Activated CD4-positive, alpha-beta T cell treated with anti-CD3 and anti-CD28 coated beads, Interleukin-2, amount 10 ng/mL, durations not matched to agents 7 days and 5 days (primary cell): ENCODE data around the gene CLCA2. TPM values are rescaled to one million over a fixed set of nuclear protein-coding genes. Genes with fewer than 3 reads are reported as not detected.
"Not testable (repeated sequence)": the region's sequence is repeated elsewhere in the genome, so short reads cannot be mapped to it uniquely, and the experiment has no call there.

ENCODE experiments used
- CTCF ChIA-PET: fragments of 350-600 bp; sonication (Branson Sonifier 250); formaldehyde crosslinking; loops from one replicate; lab custom pipeline; 2021; ENCODE audit warnings: antibody characterized with exemption; lab: Charles Lee
- POLR2A ChIA-PET: fragments of 350-600 bp; sonication (Branson Sonifier 250); formaldehyde crosslinking; loops from one replicate; lab custom pipeline; 2021; ENCODE audit warnings: antibody characterized with exemption; lab: Charles Lee
- DNase-seq: peaks from one replicate; pipeline ENCODE4 v3.0.0-alpha.2; 2020
- H3K27ac Mint-ChIP-seq: one replicate; pipeline ENCODE4 v1.8.0; 2021; ENCODE audit warnings: mild to moderate bottlenecking, moderate library complexity, mixed read lengths
- H3K27me3 Mint-ChIP-seq: one replicate; pipeline ENCODE4 v1.8.0; 2021; ENCODE audit warnings: mixed read lengths
- H3K36me3 Mint-ChIP-seq: one replicate; pipeline ENCODE4 v1.8.0; 2021; ENCODE audit warnings: low read depth, mixed read lengths
- H3K4me1 Mint-ChIP-seq: one replicate; pipeline ENCODE4 v1.8.0; 2021; ENCODE audit warnings: mixed read lengths
- H3K4me3 Mint-ChIP-seq: one replicate; pipeline ENCODE4 v1.8.0; 2021; ENCODE audit warnings: mild to moderate bottlenecking, moderate library complexity, mixed read lengths
- H3K9me3 Mint-ChIP-seq: one replicate; pipeline ENCODE4 v1.8.0; 2021; ENCODE audit warnings: mixed read lengths
- total RNA-seq, 2 experiments: library from RNA; stranded (reverse); gene quantifications; one replicate each; pipeline ENCODE4 v1.2.3, GENCODE V29; 2021

CLCA2 gene
- total RNA-seq, 2 experiments from 2014 or later: not detected

- H3K27ac Mint-ChIP-seq: no peak overlapping the region
- no peak for DNase-seq
- H3K4me3 Mint-ChIP-seq: no peak overlapping the region
- no peaks in the 10 kb centered on the region for H3K4me1 Mint-ChIP-seq
- ChIA-PET CTCF (no interaction called here), POLR2A (no interaction called here)
- no peaks in the 10 kb centered on the region for H3K36me3 Mint-ChIP-seq
- no peaks in the 10 kb centered on the region for H3K9me3 Mint-ChIP-seq
- H3K27me3 Mint-ChIP-seq: no peaks in the 10 kb centered on the region
Measured at GRCh38 chr1:86487131-86487810, 63.3 kb downstream of the CLCA2 start.

GRCh38 chr1:86487811-86488141 is 63.8 kb downstream of the CLCA2 start:
- H3K4me3 Mint-ChIP-seq: no peak overlapping the region
- H3K9me3 Mint-ChIP-seq: no peaks in the 10 kb centered on the region
- H3K27ac Mint-ChIP-seq: no peak overlapping the region
- peaks cover under 1% of the 10 kb centered on the region for H3K27me3 Mint-ChIP-seq
- no peak for DNase-seq
- no peaks in the 10 kb centered on the region for H3K36me3 Mint-ChIP-seq
- no peaks in the 10 kb centered on the region for H3K4me1 Mint-ChIP-seq
- ChIA-PET CTCF (interaction anchor here (0.6 kb wide), 1 partner anchor 252 kb away, joined by 3 read pairs; no protein-coding TSS in a partner anchor), POLR2A (no interaction called here)

GRCh38 chr1:86489242-86489878 is 65.4 kb downstream of the CLCA2 start:
- Mint-ChIP-seq H3K9me3 (no peaks in the 10 kb centered on the region), H3K36me3 (no peaks in the 10 kb centered on the region), H3K27ac (no peak overlapping the region), H3K27me3 (peaks cover 2% of the 10 kb centered on the region), H3K4me1 (no peaks in the 10 kb centered on the region), H3K4me3 (no peak overlapping the region)
- POLR2A ChIA-PET: no interaction called here
- DNase-seq: no peak
- CTCF ChIA-PET: interaction anchor here (1.9 kb wide), 1 partner anchor 11 kb away, joined by 8 read pairs; no protein-coding TSS in a partner anchor

- Mint-ChIP-seq H3K9me3 (no peaks in the 10 kb centered on the region), H3K4me1 (no peaks in the 10 kb centered on the region), H3K27ac (no peak overlapping the region), H3K27me3 (peaks cover 2% of the 10 kb centered on the region), H3K4me3 (no peak overlapping the region), H3K36me3 (no peaks in the 10 kb centered on the region)
- ChIA-PET POLR2A (no interaction called here), CTCF (interaction anchor here (0.6 to 1.9 kb wide), 2 partner anchors 9 to 16 kb away, joined by 3 to 8 read pairs; no protein-coding TSS in a partner anchor)
- DNase-seq: no peak
Measured at GRCh38 chr1:86491171-86491950, 67.4 kb downstream of the CLCA2 start.

GRCh38 chr1:86498281-86498680 is 74.3 kb downstream of the CLCA2 start:
- DNase-seq: no peak
- H3K4me3 Mint-ChIP-seq: no peak overlapping the region
- ChIA-PET CTCF (interaction anchor here (1.2 kb wide), 1 partner anchor 153 kb away, joined by 3 read pairs; no protein-coding TSS in a partner anchor), POLR2A (no interaction called here)
- H3K4me1 Mint-ChIP-seq: peaks cover 12% of the 10 kb centered on the region
- no peak overlapping the region for H3K27ac Mint-ChIP-seq
- H3K9me3 Mint-ChIP-seq: no peaks in the 10 kb centered on the region
- H3K27me3 Mint-ChIP-seq: peaks cover 14% of the 10 kb centered on the region
- no peaks in the 10 kb centered on the region for H3K36me3 Mint-ChIP-seq

- Mint-ChIP-seq H3K9me3 (no peaks in the 10 kb centered on the region), H3K4me3 (no peak overlapping the region)
Measured at GRCh38 chr1:86499987-86500593, 76.1 kb downstream of the CLCA2 start.

GRCh38 chr1:86500714-86501113 is 76.7 kb downstream of the CLCA2 start:
- Mint-ChIP-seq H3K4me1 (peaks cover 15% of the 10 kb centered on the region), H3K27me3 (peaks cover 25% of the 10 kb centered on the region), H3K4me3 (no peak overlapping the region), H3K27ac (no peak overlapping the region), H3K36me3 (no peaks in the 10 kb centered on the region), H3K9me3 (no peaks in the 10 kb centered on the region)
- ChIA-PET CTCF (interaction anchor here (0.5 to 2.0 kb wide), 7 partner anchors 9 to 253 kb away, joined by 3 to 8 read pairs (median 3); no protein-coding TSS in a partner anchor), POLR2A (no interaction called here)
- DNase-seq: no peak

More at GRCh38 chr1:86499987-86500593, 76.1 kb downstream of the CLCA2 start:
- ChIA-PET POLR2A (no interaction called here), CTCF (interaction anchor here (0.7 to 2.0 kb wide), 8 partner anchors 10 to 253 kb away, joined by 3 to 8 read pairs (median 3); no protein-coding TSS in a partner anchor)
- H3K27me3 Mint-ChIP-seq: peaks cover 20% of the 10 kb centered on the region
- H3K27ac Mint-ChIP-seq: no peak overlapping the region
- H3K4me1 Mint-ChIP-seq: peaks cover 15% of the 10 kb centered on the region
- no peak for DNase-seq
- no peaks in the 10 kb centered on the region for H3K36me3 Mint-ChIP-seq

GRCh38 chr1:86502125-86502646 is 78.2 kb downstream of the CLCA2 start:
- POLR2A ChIA-PET, H3K9me3 Mint-ChIP-seq, H3K36me3 Mint-ChIP-seq: not testable (repeated sequence)
- peak; percentile 53 for DNase-seq
- CTCF ChIA-PET: interaction anchor here (0.7 to 1.5 kb wide), 4 partner anchors 29 to 122 kb away, joined by 3 to 6 read pairs (median 4); no protein-coding TSS in a partner anchor
- Mint-ChIP-seq H3K4me3 (peak overlapping the region; percentile 61), H3K27me3 (peaks cover 25% of the 10 kb centered on the region), H3K27ac (peak overlapping the region; percentile 25), H3K4me1 (peaks cover 15% of the 10 kb centered on the region)

- ChIA-PET CTCF (interaction anchor here (1.1 to 1.5 kb wide), 3 partner anchors 30 to 202 kb away, joined by 3 to 6 read pairs (median 6); partner anchors contain the start of gene SH3GLB1), POLR2A (no interaction called here)
- H3K4me1 Mint-ChIP-seq: peaks cover 14% of the 10 kb centered on the region
- DNase-seq: no peak
- H3K27ac Mint-ChIP-seq: no peak overlapping the region
- no peaks in the 10 kb centered on the region for H3K36me3 Mint-ChIP-seq
- H3K9me3 Mint-ChIP-seq: no peaks in the 10 kb centered on the region
- H3K27me3 Mint-ChIP-seq: peaks cover 23% of the 10 kb centered on the region
- H3K4me3 Mint-ChIP-seq: peak overlapping the region; percentile 61
Measured at GRCh38 chr1:86502721-86503405, 78.9 kb downstream of the CLCA2 start.

GRCh38 chr1:86503406-86504136 is 79.6 kb downstream of the CLCA2 start:
- peaks cover 18% of the 10 kb centered on the region for H3K27me3 Mint-ChIP-seq
- no peak overlapping the region for H3K4me3 Mint-ChIP-seq
- peak overlapping the region; percentile 48 for H3K27ac Mint-ChIP-seq
- no peaks in the 10 kb centered on the region for H3K9me3 Mint-ChIP-seq
- ChIA-PET CTCF (interaction anchor here (0.9 to 1.5 kb wide), 3 partner anchors 22 to 201 kb away, joined by 3 to 8 read pairs (median 6); partner anchors contain the start of gene SH3GLB1), POLR2A (no interaction called here)
- H3K4me1 Mint-ChIP-seq: peaks cover 12% of the 10 kb centered on the region
- H3K36me3 Mint-ChIP-seq: no peaks in the 10 kb centered on the region
- no peak for DNase-seq

GRCh38 chr1:86504137-86504479 is 80.1 kb downstream of the CLCA2 start:
- DNase-seq: no peak
- Mint-ChIP-seq H3K27me3 (peaks cover 13% of the 10 kb centered on the region), H3K36me3 (no peaks in the 10 kb centered on the region), H3K4me1 (peaks cover 12% of the 10 kb centered on the region), H3K9me3 (no peaks in the 10 kb centered on the region), H3K27ac (no peak overlapping the region), H3K4me3 (no peak overlapping the region)
- POLR2A ChIA-PET: no interaction called here
- CTCF ChIA-PET: interaction anchor here (0.8 to 1.5 kb wide), 4 partner anchors 23 to 201 kb away, joined by 3 to 8 read pairs (median 4); partner anchors contain the start of gene SH3GLB1
